ENCODE measurements around the gene NTM. TPM values are rescaled to one million over a fixed set of nuclear protein-coding genes. Genes with fewer than 3 reads are reported as not detected.
A peak's percentile ranks its signal among the peaks of the same experiment; 100 is the strongest.

NTM gene
- total RNA-seq, 3 donors from 2014 or later = 0.66 to 9.0 (median 1.0) TPM

DNA sequence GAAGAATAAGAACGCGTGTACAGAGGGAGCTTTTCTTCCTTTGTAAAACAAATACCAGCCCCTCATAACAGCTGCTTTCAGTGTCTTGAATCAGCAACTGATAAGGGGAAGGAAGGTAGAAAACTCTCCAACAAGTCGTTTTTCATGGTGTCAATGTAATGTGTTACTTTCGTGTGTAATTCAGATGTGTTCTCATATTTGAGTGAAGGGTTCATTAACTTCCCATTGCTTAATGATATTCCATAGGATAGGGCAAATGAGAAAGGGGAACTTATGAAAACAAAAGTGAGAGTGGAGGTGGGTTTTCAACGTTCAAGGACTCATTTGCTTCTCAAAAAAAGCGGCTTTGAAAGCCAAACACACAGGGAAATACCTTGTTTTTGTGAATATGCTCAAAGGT, 452.1 kb downstream of the NTM start:
- H3K4me1 ChIP-seq = no peaks in the 10 kb centered on the region
- TF ChIP-seq POLR2AphosphoS5 (IDR thresholded peaks at IDR 0.05) = no peak
- TF ChIP-seq, protein P1, sequence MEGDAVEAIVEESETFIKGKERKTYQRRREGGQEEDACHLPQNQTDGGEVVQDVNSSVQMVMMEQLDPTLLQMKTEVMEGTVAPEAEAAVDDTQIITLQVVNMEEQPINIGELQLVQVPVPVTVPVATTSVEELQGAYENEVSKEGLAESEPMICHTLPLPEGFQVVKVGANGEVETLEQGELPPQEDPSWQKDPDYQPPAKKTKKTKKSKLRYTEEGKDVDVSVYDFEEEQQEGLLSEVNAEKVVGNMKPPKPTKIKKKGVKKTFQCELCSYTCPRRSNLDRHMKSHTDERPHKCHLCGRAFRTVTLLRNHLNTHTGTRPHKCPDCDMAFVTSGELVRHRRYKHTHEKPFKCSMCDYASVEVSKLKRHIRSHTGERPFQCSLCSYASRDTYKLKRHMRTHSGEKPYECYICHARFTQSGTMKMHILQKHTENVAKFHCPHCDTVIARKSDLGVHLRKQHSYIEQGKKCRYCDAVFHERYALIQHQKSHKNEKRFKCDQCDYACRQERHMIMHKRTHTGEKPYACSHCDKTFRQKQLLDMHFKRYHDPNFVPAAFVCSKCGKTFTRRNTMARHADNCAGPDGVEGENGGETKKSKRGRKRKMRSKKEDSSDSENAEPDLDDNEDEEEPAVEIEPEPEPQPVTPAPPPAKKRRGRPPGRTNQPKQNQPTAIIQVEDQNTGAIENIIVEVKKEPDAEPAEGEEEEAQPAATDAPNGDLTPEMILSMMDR (IDR thresholded peaks at IDR 0.05) = no peak
- TF ChIP-seq POLR2A (IDR thresholded peaks at IDR 0.05) = no peak
- H3K36me3 ChIP-seq = no peaks in the 10 kb centered on the region
- DNase-seq (ENCODE audit: low spot score in 2 of 2) = no peak
- intact Hi-C loops (cut with DNase I; ENCODE audit: low total_unique reads) = no loop called here
- H3K27ac ChIP-seq = no peak overlapping the region
- no peaks in the 10 kb centered on the region for H3K9me3 ChIP-seq
- H3K27me3 ChIP-seq = peaks cover 0 to 8% of the 10 kb centered on the region in 2 donors
- H3K4me3 ChIP-seq = no peak overlapping the region

DNA sequence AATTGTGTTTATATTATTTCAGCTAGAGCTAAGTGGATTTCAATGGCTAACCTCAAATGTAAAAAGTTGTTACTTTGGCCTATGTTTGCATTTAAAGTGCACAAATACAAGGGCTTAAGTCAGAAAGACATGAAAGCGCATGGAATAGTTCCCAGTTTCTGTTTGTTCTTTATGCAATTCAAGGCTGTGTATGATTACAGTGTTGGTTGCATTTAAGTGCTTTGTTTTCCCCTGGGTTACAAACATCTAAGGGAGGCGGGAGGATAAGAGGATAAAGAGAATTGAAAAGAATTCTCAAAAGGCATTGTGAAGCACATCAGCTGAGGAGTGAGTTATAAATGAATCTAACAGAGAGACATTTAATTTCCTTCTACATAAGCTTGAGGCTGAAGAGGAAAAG, 453.4 kb downstream of the NTM start:
- no peaks in the 10 kb centered on the region for H3K4me1 ChIP-seq
- H3K9me3 ChIP-seq = no peaks in the 10 kb centered on the region
- H3K27me3 ChIP-seq = peaks cover 0 to 3% of the 10 kb centered on the region in 2 donors
- no peaks in the 10 kb centered on the region for H3K36me3 ChIP-seq
- DNase-seq (ENCODE audit: low spot score in 2 of 2) = no peak
- intact Hi-C loops (cut with DNase I; ENCODE audit: low total_unique reads) = no loop called here
- no peak overlapping the region for H3K4me3 ChIP-seq
- H3K27ac ChIP-seq = no peak overlapping the region
- no peak for TF ChIP-seq POLR2A (IDR thresholded peaks at IDR 0.05)
- no peak for TF ChIP-seq POLR2AphosphoS5 (IDR thresholded peaks at IDR 0.05)
- TF ChIP-seq, protein P1 (IDR thresholded peaks at IDR 0.05) = no peak

DNA sequence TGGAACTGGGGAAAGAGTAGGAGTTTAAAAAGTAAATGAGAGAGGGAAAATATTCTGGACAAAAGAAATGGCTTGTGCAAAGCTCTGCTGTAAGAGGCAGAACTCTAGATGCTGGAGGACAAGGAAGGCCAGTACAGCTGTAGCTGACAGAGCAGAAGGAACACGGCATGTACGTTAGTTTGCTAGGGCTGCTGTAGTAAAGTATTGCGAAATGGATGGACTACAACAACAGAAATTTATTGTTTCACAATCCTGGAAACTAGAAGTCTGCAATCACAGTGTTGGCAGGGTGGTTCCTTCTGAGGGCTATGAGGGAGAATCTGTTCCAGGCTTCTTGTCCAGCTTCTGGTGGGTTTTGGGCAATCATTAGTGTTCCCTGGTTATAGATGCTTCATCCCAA, 454.4 kb downstream of the NTM start:
- intact Hi-C loops (cut with DNase I; ENCODE audit: low total_unique reads) = no loop called here
- Histone ChIP-seq H3K27me3 (peaks cover 0 to 3% of the 10 kb centered on the region in 2 donors), H3K36me3 (no peaks in the 10 kb centered on the region), H3K4me3 (no peak overlapping the region), H3K4me1 (no peaks in the 10 kb centered on the region), H3K27ac (peak overlapping the region in 1 of 2 donors; percentile 19), H3K9me3 (no peaks in the 10 kb centered on the region)
- TF ChIP-seq, protein P1 (IDR thresholded peaks at IDR 0.05) = no peak
- TF ChIP-seq POLR2A (IDR thresholded peaks at IDR 0.05) (no peak), POLR2AphosphoS5 (IDR thresholded peaks at IDR 0.05) (no peak)
- DNase-seq (ENCODE audit: low spot score in 2 of 2) = no peak

DNA sequence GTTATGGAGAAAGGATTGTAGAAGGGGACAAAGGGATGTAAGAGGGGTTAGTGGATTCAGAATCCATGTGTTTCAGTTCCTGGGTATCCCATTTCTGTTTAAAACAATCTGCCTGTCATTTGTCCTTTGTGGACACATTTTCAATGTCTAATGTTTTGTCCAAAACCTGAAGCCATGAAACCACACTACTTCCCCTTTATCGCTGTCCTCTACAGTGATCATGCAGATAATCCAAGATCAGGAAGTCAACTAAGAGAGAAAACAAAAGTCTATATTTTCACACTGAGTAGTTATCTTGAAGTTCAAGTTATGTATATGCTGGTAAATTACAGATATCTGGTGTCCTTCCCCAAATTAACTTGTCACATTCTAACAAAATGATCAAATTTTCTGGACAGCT, 457.0 kb downstream of the NTM start:
- Histone ChIP-seq H3K36me3 (no peaks in the 10 kb centered on the region), H3K27ac (no peak overlapping the region), H3K27me3 (no peaks in the 10 kb centered on the region), H3K4me3 (no peak overlapping the region), H3K4me1 (no peaks in the 10 kb centered on the region), H3K9me3 (no peaks in the 10 kb centered on the region)
- no peak for TF ChIP-seq POLR2A (IDR thresholded peaks at IDR 0.05)
- TF ChIP-seq, protein P1 (IDR thresholded peaks at IDR 0.05) = no peak
- TF ChIP-seq POLR2AphosphoS5 (IDR thresholded peaks at IDR 0.05) = no peak
- intact Hi-C loops (cut with DNase I; ENCODE audit: low total_unique reads) = no loop called here
- no peak for DNase-seq (ENCODE audit: low spot score in 2 of 2)

DNA sequence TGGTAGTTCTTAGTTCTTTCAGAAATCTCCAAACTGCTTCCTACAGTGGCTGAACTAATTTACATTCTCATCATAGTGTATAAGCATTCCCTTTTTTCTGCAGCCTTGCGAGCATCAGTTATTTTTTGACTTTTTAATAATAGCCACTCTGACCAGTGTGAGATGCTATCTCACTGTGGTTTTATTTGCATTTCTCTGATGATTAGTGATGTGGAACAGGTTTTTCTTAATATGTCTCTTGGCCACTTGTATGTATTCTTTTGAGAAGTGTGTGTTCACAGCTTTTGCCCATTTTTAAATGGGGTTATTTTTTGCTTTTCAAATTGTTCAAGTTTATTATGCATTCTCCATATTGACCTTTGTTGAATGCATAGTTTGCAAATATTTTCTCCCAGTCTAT, 459.3 kb downstream of the NTM start:
- H3K27ac ChIP-seq = no peak overlapping the region
- H3K27me3 ChIP-seq = no peaks in the 10 kb centered on the region
- intact Hi-C loops (cut with DNase I; ENCODE audit: low total_unique reads) = loop anchor here (5.0 kb wide), 1 partner anchor 1318 kb away; no protein-coding TSS in a partner anchor
- H3K9me3 ChIP-seq = no peaks in the 10 kb centered on the region
- no peak overlapping the region for H3K4me3 ChIP-seq
- no peaks in the 10 kb centered on the region for H3K36me3 ChIP-seq
- DNase-seq (ENCODE audit: low spot score in 2 of 2) = no peak
- no peak for TF ChIP-seq POLR2AphosphoS5 (IDR thresholded peaks at IDR 0.05)
- TF ChIP-seq POLR2A (IDR thresholded peaks at IDR 0.05) = no peak
- TF ChIP-seq, protein P1 (IDR thresholded peaks at IDR 0.05) = no peak
- H3K4me1 ChIP-seq = no peaks in the 10 kb centered on the region

Data from breast epithelium (tissue), 4 donors.